ENCODE data around the gene SHISA7.

SHISA7 gene

DNA sequence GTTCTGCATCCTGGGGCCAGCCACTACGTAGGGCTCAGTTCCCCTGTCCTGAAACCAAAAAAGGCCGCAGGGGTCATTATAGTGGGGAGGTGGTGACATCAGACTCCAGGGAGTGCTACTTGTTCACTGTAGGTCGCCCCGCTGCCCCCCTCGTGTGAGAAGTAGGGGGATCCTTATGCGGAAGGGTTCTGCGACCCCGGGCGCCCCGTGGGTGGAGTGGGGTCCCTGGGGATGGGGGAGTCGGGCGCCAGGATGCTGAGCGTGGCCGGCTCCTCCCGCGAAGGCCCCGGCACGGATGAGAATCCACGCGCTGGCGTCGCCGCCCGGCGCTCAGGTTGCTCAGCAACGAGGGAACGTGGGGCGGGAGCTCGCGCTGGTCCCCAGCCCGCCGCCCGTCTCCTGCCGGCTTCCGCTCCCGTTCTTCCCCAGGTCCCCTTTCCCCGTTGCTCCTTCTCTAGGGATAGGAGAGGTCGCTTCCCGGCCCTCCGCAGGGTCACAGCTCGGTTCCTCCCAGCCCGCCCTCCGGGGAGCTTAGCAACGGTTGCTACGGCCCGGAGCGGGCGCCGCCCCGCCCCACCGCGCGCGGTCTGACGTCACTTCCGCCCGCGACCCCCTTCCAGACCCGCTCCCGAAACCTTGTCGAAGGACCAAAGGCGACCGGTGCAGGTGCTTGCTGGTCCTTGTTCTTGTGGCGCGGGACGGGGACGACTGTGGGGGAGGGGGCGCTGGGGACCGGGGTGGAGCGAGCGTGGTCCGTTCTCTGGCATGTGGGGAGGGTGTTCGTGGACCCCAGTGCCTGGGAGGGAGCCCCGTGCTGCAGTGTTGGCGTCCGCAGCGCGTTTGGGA is 41.7 kb upstream of the SHISA7 start, which contains the start of gene NAT14 (continued):
- TF ChIP-seq HOXA7 (CRISPR knock-in tag; IDR thresholded peaks at IDR 0.05; ENCODE audit: borderline replicate concordance) = no peak
- TF ChIP-seq TCF7L2 (IDR thresholded peaks at IDR 0.05; ENCODE audit: borderline replicate concordance, low read depth, low read length) = no peak
- TF ChIP-seq, protein P1, sequence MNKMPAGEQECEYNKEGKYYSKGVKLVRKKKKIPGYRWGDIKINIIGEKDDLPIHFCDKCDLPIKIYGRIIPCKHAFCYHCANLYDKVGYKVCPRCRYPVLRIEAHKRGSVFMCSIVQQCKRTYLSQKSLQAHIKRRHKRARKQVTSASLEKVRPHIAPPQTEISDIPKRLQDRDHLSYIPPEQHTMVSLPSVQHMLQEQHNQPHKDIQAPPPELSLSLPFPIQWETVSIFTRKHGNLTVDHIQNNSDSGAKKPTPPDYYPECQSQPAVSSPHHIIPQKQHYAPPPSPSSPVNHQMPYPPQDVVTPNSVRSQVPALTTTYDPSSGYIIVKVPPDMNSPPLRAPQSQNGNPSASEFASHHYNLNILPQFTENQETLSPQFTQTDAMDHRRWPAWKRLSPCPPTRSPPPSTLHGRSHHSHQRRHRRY (tag by site-specific recombination; IDR thresholded peaks at IDR 0.05) = no peak
- no peak for TF ChIP-seq ZNF248 (tag by site-specific recombination; IDR thresholded peaks at IDR 0.05)
- TF ChIP-seq, protein P2, sequence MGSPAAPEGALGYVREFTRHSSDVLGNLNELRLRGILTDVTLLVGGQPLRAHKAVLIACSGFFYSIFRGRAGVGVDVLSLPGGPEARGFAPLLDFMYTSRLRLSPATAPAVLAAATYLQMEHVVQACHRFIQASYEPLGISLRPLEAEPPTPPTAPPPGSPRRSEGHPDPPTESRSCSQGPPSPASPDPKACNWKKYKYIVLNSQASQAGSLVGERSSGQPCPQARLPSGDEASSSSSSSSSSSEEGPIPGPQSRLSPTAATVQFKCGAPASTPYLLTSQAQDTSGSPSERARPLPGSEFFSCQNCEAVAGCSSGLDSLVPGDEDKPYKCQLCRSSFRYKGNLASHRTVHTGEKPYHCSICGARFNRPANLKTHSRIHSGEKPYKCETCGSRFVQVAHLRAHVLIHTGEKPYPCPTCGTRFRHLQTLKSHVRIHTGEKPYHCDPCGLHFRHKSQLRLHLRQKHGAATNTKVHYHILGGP (tag by site-specific recombination; IDR thresholded peaks at IDR 0.05) = no peak
- no peak for TF ChIP-seq ZNF654 (tag by site-specific recombination; IDR thresholded peaks at IDR 0.05; ENCODE audit: low read depth)
- 0 out of 2 replicates have a peak, but pooled peaks have one; percentile 22 for TF ChIP-seq ZBTB8A (tag by site-specific recombination; IDR thresholded peaks at IDR 0.05)
- no peak for TF ChIP-seq ZNF239 (tag by site-specific recombination; IDR thresholded peaks at IDR 0.05)
- TF ChIP-seq, protein P3, sequence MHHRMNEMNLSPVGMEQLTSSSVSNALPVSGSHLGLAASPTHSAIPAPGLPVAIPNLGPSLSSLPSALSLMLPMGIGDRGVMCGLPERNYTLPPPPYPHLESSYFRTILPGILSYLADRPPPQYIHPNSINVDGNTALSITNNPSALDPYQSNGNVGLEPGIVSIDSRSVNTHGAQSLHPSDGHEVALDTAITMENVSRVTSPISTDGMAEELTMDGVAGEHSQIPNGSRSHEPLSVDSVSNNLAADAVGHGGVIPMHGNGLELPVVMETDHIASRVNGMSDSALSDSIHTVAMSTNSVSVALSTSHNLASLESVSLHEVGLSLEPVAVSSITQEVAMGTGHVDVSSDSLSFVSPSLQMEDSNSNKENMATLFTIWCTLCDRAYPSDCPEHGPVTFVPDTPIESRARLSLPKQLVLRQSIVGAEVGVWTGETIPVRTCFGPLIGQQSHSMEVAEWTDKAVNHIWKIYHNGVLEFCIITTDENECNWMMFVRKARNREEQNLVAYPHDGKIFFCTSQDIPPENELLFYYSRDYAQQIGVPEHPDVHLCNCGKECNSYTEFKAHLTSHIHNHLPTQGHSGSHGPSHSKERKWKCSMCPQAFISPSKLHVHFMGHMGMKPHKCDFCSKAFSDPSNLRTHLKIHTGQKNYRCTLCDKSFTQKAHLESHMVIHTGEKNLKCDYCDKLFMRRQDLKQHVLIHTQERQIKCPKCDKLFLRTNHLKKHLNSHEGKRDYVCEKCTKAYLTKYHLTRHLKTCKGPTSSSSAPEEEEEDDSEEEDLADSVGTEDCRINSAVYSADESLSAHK (tag by site-specific recombination; IDR thresholded peaks at IDR 0.05) = no peak
- TF ChIP-seq GLI4 (tag by site-specific recombination; IDR thresholded peaks at IDR 0.05) = no peak
- TF ChIP-seq, protein P4, sequence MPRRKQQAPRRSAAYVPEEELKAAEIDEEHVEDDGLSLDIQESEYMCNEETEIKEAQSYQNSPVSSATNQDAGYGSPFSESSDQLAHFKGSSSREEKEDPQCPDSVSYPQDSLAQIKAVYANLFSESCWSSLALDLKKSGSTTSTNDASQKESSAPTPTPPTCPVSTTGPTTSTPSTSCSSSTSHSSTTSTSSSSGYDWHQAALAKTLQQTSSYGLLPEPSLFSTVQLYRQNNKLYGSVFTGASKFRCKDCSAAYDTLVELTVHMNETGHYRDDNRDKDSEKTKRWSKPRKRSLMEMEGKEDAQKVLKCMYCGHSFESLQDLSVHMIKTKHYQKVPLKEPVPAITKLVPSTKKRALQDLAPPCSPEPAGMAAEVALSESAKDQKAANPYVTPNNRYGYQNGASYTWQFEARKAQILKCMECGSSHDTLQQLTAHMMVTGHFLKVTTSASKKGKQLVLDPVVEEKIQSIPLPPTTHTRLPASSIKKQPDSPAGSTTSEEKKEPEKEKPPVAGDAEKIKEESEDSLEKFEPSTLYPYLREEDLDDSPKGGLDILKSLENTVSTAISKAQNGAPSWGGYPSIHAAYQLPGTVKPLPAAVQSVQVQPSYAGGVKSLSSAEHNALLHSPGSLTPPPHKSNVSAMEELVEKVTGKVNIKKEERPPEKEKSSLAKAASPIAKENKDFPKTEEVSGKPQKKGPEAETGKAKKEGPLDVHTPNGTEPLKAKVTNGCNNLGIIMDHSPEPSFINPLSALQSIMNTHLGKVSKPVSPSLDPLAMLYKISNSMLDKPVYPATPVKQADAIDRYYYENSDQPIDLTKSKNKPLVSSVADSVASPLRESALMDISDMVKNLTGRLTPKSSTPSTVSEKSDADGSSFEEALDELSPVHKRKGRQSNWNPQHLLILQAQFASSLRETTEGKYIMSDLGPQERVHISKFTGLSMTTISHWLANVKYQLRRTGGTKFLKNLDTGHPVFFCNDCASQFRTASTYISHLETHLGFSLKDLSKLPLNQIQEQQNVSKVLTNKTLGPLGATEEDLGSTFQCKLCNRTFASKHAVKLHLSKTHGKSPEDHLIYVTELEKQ (tag by site-specific recombination; IDR thresholded peaks at IDR 0.05; ENCODE audit: borderline replicate concordance) = no peak
- no peak for TF ChIP-seq ZNF423 (tag by site-specific recombination; IDR thresholded peaks at IDR 0.05)
- no peak for TF ChIP-seq ZNF24 (tag by site-specific recombination; IDR thresholded peaks at IDR 0.05)
- TF ChIP-seq, protein P5, sequence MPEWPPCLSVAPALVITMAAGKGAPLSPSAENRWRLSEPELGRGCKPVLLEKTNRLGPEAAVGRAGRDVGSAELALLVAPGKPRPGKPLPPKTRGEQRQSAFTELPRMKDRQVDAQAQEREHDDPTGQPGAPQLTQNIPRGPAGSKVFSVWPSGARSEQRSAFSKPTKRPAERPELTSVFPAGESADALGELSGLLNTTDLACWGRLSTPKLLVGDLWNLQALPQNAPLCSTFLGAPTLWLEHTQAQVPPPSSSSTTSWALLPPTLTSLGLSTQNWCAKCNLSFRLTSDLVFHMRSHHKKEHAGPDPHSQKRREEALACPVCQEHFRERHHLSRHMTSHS (tag by site-specific recombination; IDR thresholded peaks at IDR 0.05) = no peak
- no peak for TF ChIP-seq ZNF555 (tag by site-specific recombination; conservative IDR thresholded peaks at IDR 0.05)
- 0 out of 2 replicates have a peak, but pooled peaks have one; percentile 55 for TF ChIP-seq ZNF501 (tag by site-specific recombination; IDR thresholded peaks at IDR 0.05)
- TF ChIP-seq, protein P6, sequence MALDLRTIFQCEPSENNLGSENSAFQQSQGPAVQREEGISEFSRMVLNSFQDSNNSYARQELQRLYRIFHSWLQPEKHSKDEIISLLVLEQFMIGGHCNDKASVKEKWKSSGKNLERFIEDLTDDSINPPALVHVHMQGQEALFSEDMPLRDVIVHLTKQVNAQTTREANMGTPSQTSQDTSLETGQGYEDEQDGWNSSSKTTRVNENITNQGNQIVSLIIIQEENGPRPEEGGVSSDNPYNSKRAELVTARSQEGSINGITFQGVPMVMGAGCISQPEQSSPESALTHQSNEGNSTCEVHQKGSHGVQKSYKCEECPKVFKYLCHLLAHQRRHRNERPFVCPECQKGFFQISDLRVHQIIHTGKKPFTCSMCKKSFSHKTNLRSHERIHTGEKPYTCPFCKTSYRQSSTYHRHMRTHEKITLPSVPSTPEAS (tag by site-specific recombination; IDR thresholded peaks at IDR 0.05) = no peak
- TF ChIP-seq, protein P7, sequence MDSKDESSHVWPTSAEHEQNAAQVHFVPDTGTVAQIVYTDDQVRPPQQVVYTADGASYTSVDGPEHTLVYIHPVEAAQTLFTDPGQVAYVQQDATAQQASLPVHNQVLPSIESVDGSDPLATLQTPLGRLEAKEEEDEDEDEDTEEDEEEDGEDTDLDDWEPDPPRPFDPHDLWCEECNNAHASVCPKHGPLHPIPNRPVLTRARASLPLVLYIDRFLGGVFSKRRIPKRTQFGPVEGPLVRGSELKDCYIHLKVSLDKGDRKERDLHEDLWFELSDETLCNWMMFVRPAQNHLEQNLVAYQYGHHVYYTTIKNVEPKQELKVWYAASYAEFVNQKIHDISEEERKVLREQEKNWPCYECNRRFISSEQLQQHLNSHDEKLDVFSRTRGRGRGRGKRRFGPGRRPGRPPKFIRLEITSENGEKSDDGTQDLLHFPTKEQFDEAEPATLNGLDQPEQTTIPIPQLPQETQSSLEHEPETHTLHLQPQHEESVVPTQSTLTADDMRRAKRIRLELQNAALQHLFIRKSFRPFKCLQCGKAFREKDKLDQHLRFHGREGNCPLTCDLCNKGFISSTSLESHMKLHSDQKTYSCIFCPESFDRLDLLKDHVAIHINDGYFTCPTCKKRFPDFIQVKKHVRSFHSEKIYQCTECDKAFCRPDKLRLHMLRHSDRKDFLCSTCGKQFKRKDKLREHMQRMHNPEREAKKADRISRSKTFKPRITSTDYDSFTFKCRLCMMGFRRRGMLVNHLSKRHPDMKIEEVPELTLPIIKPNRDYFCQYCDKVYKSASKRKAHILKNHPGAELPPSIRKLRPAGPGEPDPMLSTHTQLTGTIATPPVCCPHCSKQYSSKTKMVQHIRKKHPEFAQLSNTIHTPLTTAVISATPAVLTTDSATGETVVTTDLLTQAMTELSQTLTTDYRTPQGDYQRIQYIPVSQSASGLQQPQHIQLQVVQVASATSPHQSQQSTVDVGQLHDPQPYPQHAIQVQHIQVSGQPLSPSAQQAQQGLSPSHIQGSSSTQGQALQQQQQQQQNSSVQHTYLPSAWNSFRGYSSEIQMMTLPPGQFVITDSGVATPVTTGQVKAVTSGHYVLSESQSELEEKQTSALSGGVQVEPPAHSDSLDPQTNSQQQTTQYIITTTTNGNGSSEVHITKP (tag by site-specific recombination; IDR thresholded peaks at IDR 0.05) = no peak
- TF ChIP-seq ZNF610 (tag by site-specific recombination; IDR thresholded peaks at IDR 0.05; ENCODE audit: borderline replicate concordance) = 0 out of 2 replicates have a peak, but pooled peaks have one; percentile 48
- TF ChIP-seq ZNF112 (tag by site-specific recombination; IDR thresholded peaks at IDR 0.05) = no peak
- no peak for TF ChIP-seq GFI1B (tag by site-specific recombination; IDR thresholded peaks at IDR 0.05)
- no peak for TF ChIP-seq ZNF324 (tag by site-specific recombination; IDR thresholded peaks at IDR 0.05)
- TF ChIP-seq ZNF157 (tag by site-specific recombination; IDR thresholded peaks at IDR 0.05) = no peak
- peak; percentile 71 for TF ChIP-seq KLF8 (tag by site-specific recombination; IDR thresholded peaks at IDR 0.05)
- TF ChIP-seq ZNF133 (tag by site-specific recombination; IDR thresholded peaks at IDR 0.05) = no peak
